Sigmoid colon (tissue), 7 donors: ENCODE measurements around the gene PRODH2. TPM values are rescaled to one million over a fixed set of nuclear protein-coding genes. Genes with fewer than 3 reads are reported as not detected.

Experiments used
- DNase-seq: peaks from one replicate; pipeline ENCODE4 v3.0.0-alpha.2; 2019
- H3K27ac ChIP-seq, 4 donors: fragments of 200-600 bp; sonication (generic); one replicate each; pipeline ENCODE4 v1.5.1; 2016 to 2019; ENCODE audit warnings: mild to moderate bottlenecking in 1 of 4
- H3K27me3 ChIP-seq, 3 donors: fragments of 200-600 bp; sonication (generic); one replicate each; pipeline ENCODE4 v1.5.1; 2019; ENCODE audit warnings: mild to moderate bottlenecking in 1 of 3
- H3K36me3 ChIP-seq, 4 donors: fragments of 200-600 bp; sonication (generic); one replicate each; pipeline ENCODE4 v1.5.1; 2016 to 2019
- H3K4me1 ChIP-seq, 4 donors: fragments of 200-600 bp; sonication (generic); one replicate each; pipeline ENCODE4 v1.5.1; 2017 to 2019
- H3K4me3 ChIP-seq, 4 donors: fragments of 200-600 bp; sonication (generic); one replicate each; pipeline ENCODE4 v1.5.1; 2017 to 2019; ENCODE audit warnings: mild to moderate bottlenecking in 2 of 4, moderate library complexity in 1 of 4
- H3K9me3 ChIP-seq, 4 donors: fragments of 200-600 bp in 3 of 4; sonication (generic) in 3 of 4; one replicate each; pipeline versions ENCODE4 v1.5.1 to v1.6.1; 2013 to 2019
- CTCF ChIP-seq, 4 experiments: fragments of 450-650 bp in 3 of 4; fragments of 200-600 bp in 1 of 4; IDR thresholded peaks; one replicate each; pipeline ENCODE4 v1.5.1; 2016 to 2019; ENCODE audit warnings: antibody characterized with exemption in 4 of 4, mild to moderate bottlenecking in 3 of 4, moderate library complexity in 2 of 4
- EP300 ChIP-seq, 4 donors: sonication (generic); formaldehyde crosslinking; IDR thresholded peaks; one replicate each; pipeline ENCODE4 v1.6.1; 2017; ENCODE audit warnings: antibody characterized with exemption in 4 of 4
- POLR2A ChIP-seq, 2 donors: fragments of 450-650 bp; IDR thresholded peaks; one replicate each; pipeline ENCODE4 v1.6.1; 2016; ENCODE audit warnings: antibody characterized with exemption in 2 of 2, mild to moderate bottlenecking in 2 of 2, moderate library complexity in 2 of 2
- POLR2AphosphoS5 ChIP-seq, 4 donors: sonication (generic); formaldehyde crosslinking; IDR thresholded peaks; one replicate each; pipeline ENCODE4 v1.6.1; 2017; ENCODE audit warnings: antibody characterized with exemption in 4 of 4
- WGBS, 2 donors: extraction: QIAGEN DNeasy Blood & Tissue Kit; methylation state at CpG; one replicate each; pipeline ENCODE4 v1.1.7; 2013; 5-methylcytosine and 5-hydroxymethylcytosine counted together
- intact Hi-C: fragments of 100-400 bp; cut with DNase I; formaldehyde crosslinking; loops from one replicate; pipeline ENCODE4 v1.15.1; 2023
- polyA plus RNA-seq, 3 donors: library from polyadenylated mRNA; stranded (reverse); fragments of 200-250 nt; gene quantifications; one replicate each; pipeline ENCODE4 v1.2.3, GENCODE V29; 2013
- total RNA-seq, 4 donors: library from RNA; depleted of rRNA; stranded (reverse); fragments of >200 nt; gene quantifications; one replicate each; pipeline ENCODE4 v1.1.0, GENCODE V29; 2016
- donor health status: healthy with polysubstance abuse.
- donor health status: Bipolar disorder and iron deficiency.
- donor health status: healthy.

Gene PRODH2
- total and polyA plus RNA-seq, 7 donors: not detected

GRCh38 chr19:35851213-35852028, 38.8 kb upstream of the PRODH2 start:
- whole genome bisulfite sequencing, 2 donors: 48 to 58% methylated on average over 32 of the region's 32 CpGs
- Histone ChIP-seq H3K27me3 (peaks cover 12 to 95% (median 77%) of the 10 kb centered on the region in 3 donors), H3K36me3 (no peaks in the 10 kb centered on the region), H3K4me1 (peaks cover 0 to 8% (median 5%) of the 10 kb centered on the region in 4 donors), H3K27ac (no peak overlapping the region), H3K4me3 (no peak overlapping the region), H3K9me3 (no peaks in the 10 kb centered on the region)
- no peak for DNase-seq
- TF ChIP-seq POLR2AphosphoS5 (IDR thresholded peaks at IDR 0.05) (no peak), POLR2A (IDR thresholded peaks at IDR 0.05) (no peak), CTCF (IDR thresholded peaks at IDR 0.05) (no peak), EP300 (IDR thresholded peaks at IDR 0.05) (no peak)
- intact Hi-C loops: no loop called here

GRCh38 chr19:35848919-35849505, 36.4 kb upstream of the PRODH2 start:
- intact Hi-C loops: no loop called here
- no peak for DNase-seq
- Histone ChIP-seq H3K36me3 (no peaks in the 10 kb centered on the region), H3K4me3 (no peak overlapping the region), H3K27me3 (peaks cover 33 to 95% (median 77%) of the 10 kb centered on the region in 3 donors), H3K9me3 (no peaks in the 10 kb centered on the region), H3K4me1 (peaks cover 0 to 17% (median 14%) of the 10 kb centered on the region in 4 donors), H3K27ac (no peak overlapping the region)
- 93% methylated on average over 18 of the region's 18 CpGs for whole genome bisulfite sequencing, 2 donors
- no peak for TF ChIP-seq CTCF (IDR thresholded peaks at IDR 0.05)
- TF ChIP-seq POLR2AphosphoS5 (IDR thresholded peaks at IDR 0.05): no peak
- TF ChIP-seq POLR2A (IDR thresholded peaks at IDR 0.05): no peak
- TF ChIP-seq EP300 (IDR thresholded peaks at IDR 0.05): no peak

- Histone ChIP-seq H3K9me3 (no peaks in the 10 kb centered on the region), H3K27ac (no peak overlapping the region), H3K36me3 (no peaks in the 10 kb centered on the region), H3K4me1 (peaks cover 0 to 20% (median 15%) of the 10 kb centered on the region in 4 donors), H3K27me3 (peaks cover 37 to 95% (median 80%) of the 10 kb centered on the region in 3 donors), H3K4me3 (no peak overlapping the region)
- WGBS, 2 donors: 86% methylated on average over 8 of the region's 8 CpGs
- TF ChIP-seq POLR2AphosphoS5 (IDR thresholded peaks at IDR 0.05) (no peak), EP300 (IDR thresholded peaks at IDR 0.05) (no peak), POLR2A (IDR thresholded peaks at IDR 0.05) (no peak), CTCF (IDR thresholded peaks at IDR 0.05) (no peak)
- intact Hi-C loops: no loop called here
- DNase-seq: no peak
Observed at GRCh38 chr19:35848486-35848885, 35.8 kb upstream of the PRODH2 start.

GRCh38 chr19:35847911-35848310, 35.3 kb upstream of the PRODH2 start:
- intact Hi-C loops: no loop called here
- Histone ChIP-seq H3K27me3 (peaks cover 37 to 95% (median 83%) of the 10 kb centered on the region in 3 donors), H3K4me1 (peaks cover 0 to 20% (median 15%) of the 10 kb centered on the region in 4 donors), H3K4me3 (no peak overlapping the region), H3K27ac (no peak overlapping the region), H3K36me3 (no peaks in the 10 kb centered on the region), H3K9me3 (no peaks in the 10 kb centered on the region)
- TF ChIP-seq CTCF (IDR thresholded peaks at IDR 0.05) (no peak), POLR2AphosphoS5 (IDR thresholded peaks at IDR 0.05) (no peak), POLR2A (IDR thresholded peaks at IDR 0.05) (no peak), EP300 (IDR thresholded peaks at IDR 0.05) (no peak)
- 81 to 86% methylated on average over 8 of the region's 8 CpGs for WGBS, 2 donors
- no peak for DNase-seq
